Ovary (tissue), 3 donors: ENCODE measurements around the gene ICA1L.

Experiments used
- EP300 ChIP-seq: sonication (generic); formaldehyde crosslinking; IDR thresholded peaks from one replicate; pipeline ENCODE4 v1.6.1; 2017; ENCODE audit warnings: antibody characterized with exemption
- POLR2A ChIP-seq: fragments of 450-650 bp; IDR thresholded peaks from one replicate; pipeline ENCODE4 v1.6.1; 2017; ENCODE audit warnings: antibody characterized with exemption, mild to moderate bottlenecking, moderate library complexity
- TF ChIP-seq, protein P1 (sequence below), 3 donors: fragments of 450-650 bp in 2 of 3; fragments of 200-600 bp in 1 of 3; IDR thresholded peaks; one replicate each; pipeline versions ENCODE4 v1.5.1 to v1.8.0; 2016 to 2022; ENCODE audit warnings: antibody characterized with exemption in 3 of 3, mild to moderate bottlenecking in 1 of 3
- donor health status: DM: no; HTN: no; CAD: no.

- TF ChIP-seq POLR2A (no peak), EP300 (no peak)
- TF ChIP-seq, protein P1, sequence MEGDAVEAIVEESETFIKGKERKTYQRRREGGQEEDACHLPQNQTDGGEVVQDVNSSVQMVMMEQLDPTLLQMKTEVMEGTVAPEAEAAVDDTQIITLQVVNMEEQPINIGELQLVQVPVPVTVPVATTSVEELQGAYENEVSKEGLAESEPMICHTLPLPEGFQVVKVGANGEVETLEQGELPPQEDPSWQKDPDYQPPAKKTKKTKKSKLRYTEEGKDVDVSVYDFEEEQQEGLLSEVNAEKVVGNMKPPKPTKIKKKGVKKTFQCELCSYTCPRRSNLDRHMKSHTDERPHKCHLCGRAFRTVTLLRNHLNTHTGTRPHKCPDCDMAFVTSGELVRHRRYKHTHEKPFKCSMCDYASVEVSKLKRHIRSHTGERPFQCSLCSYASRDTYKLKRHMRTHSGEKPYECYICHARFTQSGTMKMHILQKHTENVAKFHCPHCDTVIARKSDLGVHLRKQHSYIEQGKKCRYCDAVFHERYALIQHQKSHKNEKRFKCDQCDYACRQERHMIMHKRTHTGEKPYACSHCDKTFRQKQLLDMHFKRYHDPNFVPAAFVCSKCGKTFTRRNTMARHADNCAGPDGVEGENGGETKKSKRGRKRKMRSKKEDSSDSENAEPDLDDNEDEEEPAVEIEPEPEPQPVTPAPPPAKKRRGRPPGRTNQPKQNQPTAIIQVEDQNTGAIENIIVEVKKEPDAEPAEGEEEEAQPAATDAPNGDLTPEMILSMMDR (IDR thresholded peaks at IDR 0.05), result no peak
These were observed 40.0 kb downstream of the ICA1L start for GRCh38 chr2:202831242-202832220.
